Neural cell (in vitro differentiated cells): ENCODE data around the gene DPM2. TPM values are rescaled to one million over a fixed set of nuclear protein-coding genes. Genes with fewer than 3 reads are reported as not detected.

Experiments used
- H2AFZ ChIP-seq: fragments of 200-600, 300-800 bp; sonication (generic), shearing (Covaris generic); 2 replicates; pipeline ENCODE4 v1.6.0; 2014; ENCODE audit warnings: low read depth, mild to moderate bottlenecking, antibody characterized with exemption, low read length, moderate library complexity
- H3F3A ChIP-seq: fragments of 200-600 bp; shearing (Covaris generic); 2 replicates; pipeline ENCODE4 v1.6.1; 2016; ENCODE audit warnings: mild to moderate bottlenecking, moderate library complexity, mixed read lengths, antibody characterized with exemption, low read length; ENCODE audit not compliant: insufficient read depth, poor library complexity, severe bottlenecking
- H3K27ac ChIP-seq: fragments of 200-600, 300-800 bp; sonication (generic), shearing (Covaris generic); 2 replicates; pipeline ENCODE4 v1.5.1; 2014; ENCODE audit warnings: mild to moderate bottlenecking, low read length, moderate library complexity
- H3K27me3 ChIP-seq: fragments of 300-800, 200-600 bp; sonication (generic), shearing (Covaris generic); 2 replicates; pipeline ENCODE4 v1.6.0; 2014; ENCODE audit warnings: mild to moderate bottlenecking, low read depth, low read length, moderate library complexity; ENCODE audit not compliant: insufficient read depth
- H3K36me3 ChIP-seq: fragments of 300-800, 200-600 bp; sonication (generic), shearing (Covaris generic); 2 replicates; pipeline ENCODE4 v1.5.1; 2014; ENCODE audit warnings: mild to moderate bottlenecking, antibody characterized with exemption, low read length, moderate library complexity; ENCODE audit not compliant: insufficient read depth
- H3K4me2 ChIP-seq: fragments of 300-800, 200-600 bp; sonication (generic), shearing (Covaris generic); 2 replicates; pipeline ENCODE4 v1.6.0; 2014; ENCODE audit warnings: mild to moderate bottlenecking, low read length
- H3K4me3 ChIP-seq: fragments of 300-800, 200-600 bp; sonication (generic), shearing (Covaris generic); 2 replicates; pipeline ENCODE4 v1.5.1; 2014; ENCODE audit warnings: mild to moderate bottlenecking, low read length, moderate library complexity
- H3K79me2 ChIP-seq: fragments of 200-600 bp; shearing (Covaris generic); replicated peaks from 2 replicates; pipeline ENCODE4 v1.6.0; 2014; ENCODE audit warnings: mild to moderate bottlenecking, low read length, moderate library complexity; ENCODE audit not compliant: insufficient read depth
- H3K9ac ChIP-seq: fragments of 300-800, 200-600 bp; sonication (generic), shearing (Covaris generic); 2 replicates; pipeline ENCODE4 v1.6.1; 2016; ENCODE audit warnings: mild to moderate bottlenecking, low read length, mixed read lengths
- H3K9me2 ChIP-seq: fragments of 200-600 bp; shearing (Covaris generic); 2 replicates; pipeline ENCODE4 v1.6.1; 2016; ENCODE audit warnings: mild to moderate bottlenecking, low read length, mixed read lengths; ENCODE audit not compliant: insufficient read depth
- H3K9me3 ChIP-seq: fragments of 200-600, 300-800 bp; sonication (generic), shearing (Covaris generic); 2 replicates; pipeline ENCODE4 v1.6.1; 2016; ENCODE audit warnings: mild to moderate bottlenecking, mixed run types, low read length, moderate library complexity, mixed read lengths
- H4K20me1 ChIP-seq: fragments of 200-600 bp; shearing (Covaris generic); 2 replicates; pipeline ENCODE4 v1.6.1; 2016; ENCODE audit warnings: mild to moderate bottlenecking, mixed run types; ENCODE audit not compliant: insufficient read depth
- CTCF ChIP-seq: fragments of 450-650 bp; IDR thresholded peaks from 2 replicates; pipeline ENCODE4 v1.5.1; 2014; ENCODE audit warnings: antibody characterized with exemption, mild to moderate bottlenecking, moderate library complexity; ENCODE audit not compliant: poor library complexity, severe bottlenecking
- EP300 ChIP-seq: fragments of 450-650 bp; conservative IDR thresholded peaks from 2 replicates; pipeline ENCODE4 v1.6.1; 2014; ENCODE audit warnings: antibody characterized with exemption, mild to moderate bottlenecking, moderate library complexity; ENCODE audit not compliant: poor library complexity, severe bottlenecking
- EZH2 ChIP-seq: fragments of 200-600, 300-800 bp; shearing (Covaris generic), sonication (generic); IDR thresholded peaks from 2 replicates; pipeline ENCODE4 v1.6.1; 2014; ENCODE audit warnings: antibody characterized with exemption, low read length, borderline replicate concordance, mild to moderate bottlenecking; ENCODE audit not compliant: insufficient read depth, poor library complexity, severe bottlenecking
- MXI1 ChIP-seq: fragments of 450-650 bp; conservative IDR thresholded peaks from 2 replicates; pipeline ENCODE4 v1.6.1; 2014; ENCODE audit warnings: antibody characterized with exemption, mild to moderate bottlenecking; ENCODE audit not compliant: poor library complexity, severe bottlenecking
- POLR2AphosphoS5 ChIP-seq: IDR thresholded peaks from 2 replicates; pipeline ENCODE4 v1.6.1; 2012
- RAD21 ChIP-seq: fragments of 450-650 bp; conservative IDR thresholded peaks from 2 replicates; pipeline ENCODE4 v1.6.1; 2014; ENCODE audit warnings: antibody characterized with exemption, mild to moderate bottlenecking, moderate library complexity
- REST ChIP-seq: IDR thresholded peaks from 2 replicates; pipeline ENCODE4 v1.6.1; 2012; ENCODE audit warnings: borderline replicate concordance
- SMC3 ChIP-seq: fragments of 450-650 bp; conservative IDR thresholded peaks from 2 replicates; pipeline ENCODE4 v1.6.1; 2014; ENCODE audit warnings: antibody characterized with exemption, mild to moderate bottlenecking, moderate library complexity; ENCODE audit not compliant: poor library complexity
- TAF1 ChIP-seq: IDR thresholded peaks from 2 replicates; pipeline ENCODE4 v1.6.1; 2012; ENCODE audit warnings: low read depth
- polyA plus RNA-seq: library from polyadenylated mRNA; depleted of rRNA; stranded (reverse); fragments of >200 nt; gene quantifications from 2 replicates; pipeline ENCODE4 v1.2.3, GENCODE V29; 2014

Gene DPM2
- polyA plus RNA-seq, 1 donor from 2014 or later, result 30.5 TPM

DNA sequence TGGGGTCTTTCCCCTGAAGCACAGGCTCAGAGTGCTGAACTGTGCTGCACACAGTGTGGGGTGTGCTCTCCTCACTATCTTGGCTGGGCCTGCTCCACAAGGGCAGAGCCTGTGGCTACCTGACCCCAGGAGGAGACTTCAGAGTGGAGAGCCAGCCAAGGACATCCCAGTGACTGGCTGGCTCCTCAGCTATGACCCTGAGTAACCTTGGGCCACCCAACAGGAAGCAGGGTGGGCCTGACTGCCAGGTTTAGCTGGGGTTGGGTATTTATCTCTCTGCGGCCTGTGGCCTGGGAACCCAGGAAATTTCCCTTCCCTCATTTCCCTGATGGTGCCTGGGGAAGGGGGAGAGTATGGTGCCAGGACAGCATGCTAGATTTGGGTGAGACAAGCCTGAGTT, 45.3 kb upstream of the DPM2 start:
- Histone ChIP-seq H3K9me2 (no peaks in the 10 kb centered on the region), H3K79me2 (peaks cover 23% of the 10 kb centered on the region), H3K27ac (no peak overlapping the region), H3K9me3 (no peaks in the 10 kb centered on the region), H3K36me3 (no peaks in the 10 kb centered on the region), H3K27me3 (no peaks in the 10 kb centered on the region), H2AFZ (no peak overlapping the region), H4K20me1 (peaks cover 12% of the 10 kb centered on the region), H3K9ac (no peak overlapping the region), H3F3A (no peaks in the 10 kb centered on the region), H3K4me3 (no peak overlapping the region), H3K4me2 (no peak overlapping the region)
- TF ChIP-seq TAF1 (no peak), EZH2 (no peak), SMC3 (no peak), MXI1 (no peak), RAD21 (no peak), POLR2AphosphoS5 (no peak), CTCF (no peak), EP300 (no peak), REST (no peak)

- Histone ChIP-seq H3K4me3 (peak overlapping the region; percentile 71), H3K27ac (peak overlapping the region; percentile 95)
Measured at GRCh38 chr9:127981559-127982121, 44.0 kb upstream of the DPM2 start.

More at GRCh38 chr9:127981559-127982121, 44.0 kb upstream of the DPM2 start:
- Histone ChIP-seq H3K9me3 (no peaks in the 10 kb centered on the region), H2AFZ (peak overlapping the region; percentile 88), H3K36me3 (no peaks in the 10 kb centered on the region), H3K27me3 (no peaks in the 10 kb centered on the region), H4K20me1 (peaks cover 18% of the 10 kb centered on the region), H3K9me2 (no peaks in the 10 kb centered on the region), H3F3A (no peaks in the 10 kb centered on the region), H3K4me2 (peak overlapping the region; percentile 92), H3K79me2 (peaks cover 36% of the 10 kb centered on the region), H3K9ac (peak overlapping the region; percentile 83)
- TF ChIP-seq EP300 (peak; percentile 3), REST (no peak)
